A549 (cell line): ENCODE results near the gene EXOC3L2.

Source experiments
- CEBPB ChIP-seq, 2 experiments: fragments of >200 bp in 1 of 2; sonication (Bioruptor Twin) in 1 of 2; formaldehyde crosslinking in 1 of 2; IDR thresholded peaks; 2 replicates each; pipeline ENCODE4 v1.6.1; 2012 to 2016
- EP300 ChIP-seq, 2 experiments: fragments of >200 bp; sonication (Bioruptor Twin); formaldehyde crosslinking; IDR thresholded peaks; 2 replicates in 1 of 2; 3 replicates in 1 of 2; pipeline ENCODE4 v1.6.1; 2016 to 2017
- HMGXB4 ChIP-seq: fragments of 250-450 bp; sonication (Bioruptor Pico); IDR thresholded peaks from 2 replicates; pipeline ENCODE4 v1.5.0; 2021; ENCODE audit warnings: mild to moderate bottlenecking, moderate library complexity, borderline replicate concordance
- JUNB ChIP-seq: fragments of >200 bp; sonication (Bioruptor Twin); formaldehyde crosslinking; IDR thresholded peaks from 2 replicates; pipeline ENCODE4 v1.6.1; 2016
- MAFK ChIP-seq: fragments of 450-650 bp; IDR thresholded peaks from 2 replicates; pipeline ENCODE4 v1.6.1; 2014; ENCODE audit not compliant: partially characterized antibody
- POLR2A ChIP-seq: IDR thresholded peaks from 2 replicates; pipeline ENCODE4 v1.6.1; 2012; ENCODE audit warnings: mild to moderate bottlenecking, low read length
- RARB ChIP-seq: fragments of 250-450 bp; sonication (Bioruptor Pico); IDR thresholded peaks from 2 replicates; pipeline ENCODE4 v1.8.0; 2021; ENCODE audit warnings: mild to moderate bottlenecking, moderate library complexity
- TF ChIP-seq, protein P1 (sequence below): IDR thresholded peaks from 2 replicates; pipeline ENCODE4 v1.6.1; 2012
- TF ChIP-seq, protein P2 (sequence below): fragments of >200 bp; sonication (Bioruptor Twin); formaldehyde crosslinking; IDR thresholded peaks from 3 replicates; pipeline ENCODE4 v1.5.1; 2016
- TF ChIP-seq, protein P3 (sequence below): IDR thresholded peaks from 2 replicates; pipeline ENCODE4 v1.6.1; 2012

DNA sequence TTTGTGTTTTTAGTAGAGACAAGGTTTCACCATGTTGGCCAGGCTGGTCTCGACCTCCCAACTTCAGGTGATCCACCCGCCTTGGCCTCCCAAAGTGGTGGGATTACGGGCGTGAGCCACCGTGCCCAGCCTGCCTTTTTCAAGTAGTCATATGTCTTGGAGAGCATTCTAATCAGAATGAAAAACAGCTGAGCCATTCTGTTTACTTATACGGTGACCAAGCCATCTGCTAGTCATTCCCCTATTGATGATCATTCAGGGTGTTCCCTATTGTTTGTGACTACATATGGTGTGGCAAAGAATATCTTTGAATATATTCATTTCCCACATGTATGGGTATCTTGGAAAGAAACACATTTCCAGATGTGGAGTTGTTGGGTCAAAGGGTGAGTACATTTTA, 49.4 kb downstream of the EXOC3L2 start:
- no peak for TF ChIP-seq JUNB
- TF ChIP-seq, protein P1, sequence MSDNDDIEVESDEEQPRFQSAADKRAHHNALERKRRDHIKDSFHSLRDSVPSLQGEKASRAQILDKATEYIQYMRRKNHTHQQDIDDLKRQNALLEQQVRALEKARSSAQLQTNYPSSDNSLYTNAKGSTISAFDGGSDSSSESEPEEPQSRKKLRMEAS, result no peak
- TF ChIP-seq, protein P2, sequence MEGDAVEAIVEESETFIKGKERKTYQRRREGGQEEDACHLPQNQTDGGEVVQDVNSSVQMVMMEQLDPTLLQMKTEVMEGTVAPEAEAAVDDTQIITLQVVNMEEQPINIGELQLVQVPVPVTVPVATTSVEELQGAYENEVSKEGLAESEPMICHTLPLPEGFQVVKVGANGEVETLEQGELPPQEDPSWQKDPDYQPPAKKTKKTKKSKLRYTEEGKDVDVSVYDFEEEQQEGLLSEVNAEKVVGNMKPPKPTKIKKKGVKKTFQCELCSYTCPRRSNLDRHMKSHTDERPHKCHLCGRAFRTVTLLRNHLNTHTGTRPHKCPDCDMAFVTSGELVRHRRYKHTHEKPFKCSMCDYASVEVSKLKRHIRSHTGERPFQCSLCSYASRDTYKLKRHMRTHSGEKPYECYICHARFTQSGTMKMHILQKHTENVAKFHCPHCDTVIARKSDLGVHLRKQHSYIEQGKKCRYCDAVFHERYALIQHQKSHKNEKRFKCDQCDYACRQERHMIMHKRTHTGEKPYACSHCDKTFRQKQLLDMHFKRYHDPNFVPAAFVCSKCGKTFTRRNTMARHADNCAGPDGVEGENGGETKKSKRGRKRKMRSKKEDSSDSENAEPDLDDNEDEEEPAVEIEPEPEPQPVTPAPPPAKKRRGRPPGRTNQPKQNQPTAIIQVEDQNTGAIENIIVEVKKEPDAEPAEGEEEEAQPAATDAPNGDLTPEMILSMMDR, result no peak
- no peak for TF ChIP-seq RARB (CRISPR knock-in tag)
- peak; percentile 11 for TF ChIP-seq MAFK
- no peak for TF ChIP-seq POLR2A
- no peak for TF ChIP-seq HMGXB4 (CRISPR knock-in tag)
- no peak for TF ChIP-seq EP300 (IDR thresholded peaks at IDR 0.05)
- TF ChIP-seq, protein P3, sequence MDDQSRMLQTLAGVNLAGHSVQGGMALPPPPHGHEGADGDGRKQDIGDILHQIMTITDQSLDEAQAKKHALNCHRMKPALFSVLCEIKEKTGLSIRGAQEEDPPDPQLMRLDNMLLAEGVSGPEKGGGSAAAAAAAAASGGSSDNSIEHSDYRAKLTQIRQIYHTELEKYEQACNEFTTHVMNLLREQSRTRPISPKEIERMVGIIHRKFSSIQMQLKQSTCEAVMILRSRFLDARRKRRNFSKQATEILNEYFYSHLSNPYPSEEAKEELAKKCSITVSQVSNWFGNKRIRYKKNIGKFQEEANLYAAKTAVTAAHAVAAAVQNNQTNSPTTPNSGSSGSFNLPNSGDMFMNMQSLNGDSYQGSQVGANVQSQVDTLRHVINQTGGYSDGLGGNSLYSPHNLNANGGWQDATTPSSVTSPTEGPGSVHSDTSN, result no peak
- no peak for TF ChIP-seq CEBPB (IDR thresholded peaks at IDR 0.05)
